HG02938 (cell line): ENCODE data around the gene SMARCD2.
"Not testable (repeated sequence)": the region's sequence is repeated elsewhere in the genome, so short reads cannot be mapped to it uniquely, and the experiment has no call there.

Experiments used
- ATAC-seq: cut with Tn5 transposase; IDR thresholded peaks from one replicate; pipeline ENCODE4 v1.9.1; 2021; ENCODE audit warnings: mild to moderate bottlenecking, moderate library complexity; ENCODE audit not compliant: unreplicated experiment

SMARCD2 gene

GRCh38 chr17:63853260-63853659 is 10.8 kb upstream of the SMARCD2 start:
- ATAC-seq = no peak

GRCh38 chr17:63850401-63850800 is 7.9 kb upstream of the SMARCD2 start:
- no peak for ATAC-seq

DNA sequence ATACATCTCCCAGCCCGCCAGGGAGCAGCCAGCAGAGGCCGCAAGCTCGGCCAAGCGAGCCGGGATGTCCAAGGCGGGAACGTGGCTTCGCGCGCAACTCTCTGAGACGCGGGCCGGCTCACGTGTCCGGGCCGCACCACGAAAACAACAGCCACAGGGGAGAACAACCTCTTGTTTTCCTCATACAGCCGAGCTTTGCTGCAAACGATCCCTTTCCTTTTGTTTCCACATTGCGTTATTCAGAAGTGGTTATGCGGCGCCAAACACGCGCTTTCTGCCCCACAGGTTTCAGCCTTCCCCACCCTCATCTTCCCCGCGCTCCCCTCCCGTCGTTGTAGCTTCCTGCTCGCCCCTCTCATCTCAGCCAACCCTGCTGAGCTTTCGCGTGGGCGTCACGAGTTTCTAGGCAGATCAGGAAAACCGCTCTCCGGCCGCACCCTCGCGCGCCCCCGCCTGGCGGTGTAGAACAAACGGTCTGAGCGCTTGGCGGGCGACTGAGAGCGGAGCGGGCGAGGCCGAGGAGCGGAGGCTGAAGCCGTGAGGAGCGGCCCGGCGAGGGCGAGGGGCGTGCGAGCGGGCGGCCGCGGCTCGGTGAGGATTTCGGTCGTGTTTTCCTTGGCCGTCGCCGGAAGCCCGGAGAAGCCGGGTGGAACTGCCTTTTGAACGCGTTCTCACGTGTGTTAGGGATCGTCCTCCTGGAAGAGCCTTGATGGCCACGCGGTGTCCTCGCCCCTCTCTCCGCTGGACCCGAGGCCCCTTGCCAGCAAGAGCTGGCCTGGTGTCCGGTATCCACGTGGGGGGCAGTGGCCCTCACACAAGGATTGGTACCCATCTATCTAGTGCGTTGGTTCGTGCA is 6.6 kb upstream of the SMARCD2 start:
- ATAC-seq = peak; percentile 81

DNA sequence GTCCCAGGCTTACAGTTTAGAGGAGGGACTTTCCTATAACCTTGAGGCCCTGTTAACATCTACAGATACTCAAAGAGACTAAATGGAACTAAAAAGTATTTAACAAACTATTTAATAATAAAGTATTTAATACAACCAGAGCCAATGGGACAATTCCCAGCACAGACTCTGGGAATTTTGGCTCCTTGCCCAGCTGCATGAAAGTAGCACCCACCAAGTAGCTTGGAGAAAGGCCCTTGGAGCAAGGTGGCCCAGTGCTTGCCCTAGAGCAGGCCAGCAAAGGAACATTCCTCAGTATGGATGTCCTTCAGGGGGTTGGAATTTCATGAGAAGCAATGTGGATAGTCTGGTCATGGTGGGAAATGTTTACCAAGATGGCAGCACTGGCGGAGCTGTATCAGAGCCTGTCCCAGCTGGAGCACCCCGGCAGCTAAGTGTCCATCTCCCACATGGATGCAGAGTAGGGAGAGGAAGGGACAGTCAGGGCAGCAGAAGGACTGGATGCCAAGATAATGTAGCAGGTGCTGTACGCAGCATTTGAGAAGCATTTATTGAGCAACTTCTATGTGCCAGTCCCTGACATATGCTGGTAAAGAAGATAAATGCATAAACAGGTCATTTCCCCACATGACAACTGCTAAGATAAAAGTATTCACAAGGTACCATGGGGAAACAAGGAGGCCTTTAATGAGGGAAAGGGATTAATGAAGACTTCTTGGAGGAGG is 5.2 kb upstream of the SMARCD2 start:
- no peak for ATAC-seq

GRCh38 chr17:63845509-63845908 is 3.0 kb upstream of the SMARCD2 start:
- no peak for ATAC-seq

DNA sequence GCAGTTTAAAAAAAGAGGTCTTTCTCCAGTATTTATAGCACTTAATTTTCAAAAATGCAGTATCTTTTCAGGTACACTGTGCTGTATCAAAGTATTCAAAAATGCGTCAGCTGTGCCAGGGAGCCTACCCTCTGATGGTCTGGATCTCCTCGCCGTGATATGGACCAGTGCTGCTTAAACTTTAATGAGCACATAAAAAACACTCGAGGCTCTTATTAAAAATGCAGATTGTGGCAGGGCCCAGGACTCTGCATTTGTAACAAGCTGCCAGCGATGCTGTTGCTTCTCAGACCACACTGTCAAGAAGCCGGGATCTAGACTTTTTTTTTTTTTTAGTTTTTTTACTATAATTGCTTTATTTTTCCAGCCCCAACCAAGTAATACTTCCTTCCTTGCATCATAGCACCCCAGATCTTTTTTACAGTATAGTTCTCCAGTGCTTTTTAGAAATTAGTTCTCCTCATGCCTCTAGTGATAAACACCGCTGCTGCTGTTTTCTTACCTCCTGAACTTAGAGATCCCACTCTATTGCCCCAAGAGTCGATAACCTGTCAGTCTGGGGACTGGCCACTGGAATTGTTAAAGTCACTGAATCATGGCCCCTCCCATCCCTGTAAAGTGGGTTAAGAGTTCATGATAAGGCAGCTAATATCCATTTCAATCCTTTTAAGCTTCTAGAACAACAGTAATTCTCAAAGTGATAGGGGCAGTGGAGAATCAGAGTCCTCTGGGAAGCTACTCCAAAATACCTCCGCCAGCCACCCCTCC is 1.6 kb upstream of the SMARCD2 start:
- ATAC-seq = no peak

- not testable (repeated sequence) for ATAC-seq
Measured at GRCh38 chr17:63843387-63843888, 953 bp upstream of the SMARCD2 start.

DNA sequence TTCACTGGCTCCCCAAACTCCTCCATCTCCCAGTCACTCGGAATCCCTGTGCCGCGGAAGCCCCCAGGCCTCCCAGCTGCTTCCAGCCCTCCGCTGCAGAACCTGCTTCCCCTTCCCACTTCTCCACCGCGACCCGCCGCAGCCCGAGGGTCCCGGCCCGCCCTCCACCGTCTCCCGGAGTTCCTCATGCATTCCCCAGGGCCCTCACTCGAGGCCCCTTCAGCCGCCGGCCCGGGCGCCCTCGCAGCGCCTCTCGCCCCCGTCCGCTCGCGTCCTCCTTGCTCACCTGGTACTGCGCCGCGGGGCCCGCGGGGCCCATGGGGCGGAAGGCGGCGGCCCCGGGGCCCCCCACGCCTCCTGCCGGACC is 329 bp downstream of the SMARCD2 start:
- ATAC-seq = peak; percentile 23

- no peak for ATAC-seq
Measured at GRCh38 chr17:63841350-63842172, 924 bp downstream of the SMARCD2 start.

- no peak for ATAC-seq
Measured at GRCh38 chr17:63840591-63841349, 1.7 kb downstream of the SMARCD2 start.

DNA sequence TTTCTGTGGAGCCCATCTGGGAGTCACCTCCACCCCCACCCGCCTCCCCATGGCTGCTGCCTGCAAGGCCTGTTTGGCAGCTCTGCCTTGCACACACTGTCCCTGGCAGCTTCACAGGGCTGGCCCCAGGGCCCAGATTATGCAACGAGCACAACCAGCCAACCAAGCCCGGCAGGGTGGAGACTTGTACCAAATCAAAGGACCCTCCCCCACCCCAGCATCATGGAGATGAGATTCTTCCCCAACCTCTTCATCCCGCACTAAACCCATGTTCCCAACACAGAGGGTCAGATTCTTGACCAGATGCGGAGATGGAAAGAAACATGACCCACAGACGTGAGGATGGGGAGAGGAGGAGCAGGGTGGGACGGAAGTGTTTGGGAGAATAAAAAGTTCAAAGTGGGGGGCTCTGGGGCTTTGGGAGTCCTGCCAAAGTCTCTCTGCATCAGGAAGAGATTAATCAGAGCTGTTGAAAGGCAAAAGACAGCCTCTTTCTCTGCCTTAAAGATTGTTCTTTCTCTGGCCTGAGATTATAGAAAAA is 3.8 kb downstream of the SMARCD2 start:
- no peak for ATAC-seq

GRCh38 chr17:63837962-63838600 is 4.4 kb downstream of the SMARCD2 start:
- ATAC-seq = no peak

GRCh38 chr17:63837480-63837879 is 5.0 kb downstream of the SMARCD2 start:
- ATAC-seq = no peak

DNA sequence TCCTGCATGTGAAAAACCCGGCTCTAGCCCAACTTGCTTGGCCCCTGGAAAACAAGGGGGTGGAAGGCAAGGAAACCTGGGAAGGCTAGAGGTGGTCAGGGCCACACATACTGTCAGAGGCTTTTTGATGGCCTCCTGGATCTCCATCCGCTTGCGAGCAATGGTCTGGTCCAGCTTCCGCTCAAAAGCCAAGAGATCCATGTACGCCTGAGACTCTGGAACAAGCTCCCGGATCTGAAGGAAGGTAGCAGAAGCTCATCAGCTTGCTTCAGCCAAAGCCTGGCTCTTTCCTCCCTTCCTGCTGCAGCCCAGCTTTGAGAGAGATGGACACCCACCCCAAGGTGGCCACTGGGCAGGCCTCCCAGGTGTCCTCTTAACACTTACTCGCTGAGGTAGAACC is 5.7 kb downstream of the SMARCD2 start:
- no peak for ATAC-seq

DNA sequence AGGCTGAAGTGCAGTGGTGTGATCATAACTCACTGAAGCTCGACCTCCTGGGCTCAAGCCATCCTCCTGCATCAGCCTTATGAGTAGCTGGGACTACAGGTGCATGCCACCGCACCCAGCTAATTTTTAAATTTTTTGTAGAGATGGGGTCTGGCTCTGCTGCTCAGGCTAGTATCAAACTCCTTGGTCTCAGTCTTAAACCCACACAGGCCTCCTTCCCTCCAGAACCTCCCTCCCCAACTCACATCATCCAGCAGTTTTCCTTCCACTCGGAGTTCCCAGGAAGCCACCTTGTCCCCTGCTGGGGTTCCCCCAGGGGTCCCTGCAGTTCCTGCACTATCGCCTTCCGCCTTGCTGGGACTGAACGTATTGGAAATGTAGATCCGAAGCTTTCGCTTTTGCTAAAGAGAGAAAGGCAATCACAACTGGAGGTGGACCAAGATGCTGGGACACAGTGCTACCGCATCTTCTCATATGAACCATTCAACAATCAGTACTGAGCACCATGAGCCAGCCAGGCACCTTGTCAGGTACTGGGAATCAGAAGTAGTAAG is 7.2 kb downstream of the SMARCD2 start:
- ATAC-seq = no peak

- no peak for ATAC-seq
Measured at GRCh38 chr17:63834431-63835166, 7.9 kb downstream of the SMARCD2 start.

- no peak for ATAC-seq
Measured at GRCh38 chr17:63833741-63834373, 8.6 kb downstream of the SMARCD2 start.
